H1 (cell line): Measurements from ENCODE around the gene APH1A. TPM values are rescaled to one million over a fixed set of nuclear protein-coding genes. Genes with fewer than 3 reads are reported as not detected.
A peak's percentile ranks its signal among the peaks of the same experiment; 100 is the strongest.

Source experiments
- CTCF ChIA-PET: fragments of 300-600 bp; sonication (Branson Sonifier 250); formaldehyde crosslinking; loops from one replicate; lab custom pipeline; 2021; ENCODE audit not compliant: partially characterized antibody; lab: Charles Lee
- POLR2A ChIA-PET: fragments of 300-600 bp; sonication (Branson Sonifier 250); formaldehyde crosslinking; loops from one replicate; lab custom pipeline; 2021; ENCODE audit warnings: inconsistent platforms; ENCODE audit not compliant: partially characterized antibody; lab: Charles Lee
- DNase-seq, 2 experiments: peaks; one replicate each; pipeline versions ENCODE4 v3.0.0 to v3.0.0-alpha.2; 2010 to 2022; ENCODE audit warnings: low spot score in 2 of 2, low read depth in 1 of 2, mixed read lengths in 1 of 2
- FAIRE-seq: peaks from 2 replicates; lab custom pipeline; 2011; peaks lifted over from hg19 to GRCh38; lab: Jason Lieb, UNC
- H2AFZ ChIP-seq: 2 replicates; pipeline ENCODE4 v1.8.1; 2012; ENCODE audit warnings: low read length, inconsistent platforms
- H2AK5ac ChIP-seq: 2 replicates; pipeline ENCODE4 v1.6.1; 2013; ENCODE audit warnings: low read depth, low read length
- H2BK120ac ChIP-seq: replicated peaks from 2 replicates; pipeline ENCODE3; 2013; ENCODE audit warnings: low read depth, low read length, inconsistent platforms
- H2BK12ac ChIP-seq: 2 replicates; pipeline ENCODE4 v1.6.1; 2013; ENCODE audit warnings: low read depth, low read length
- H2BK15ac ChIP-seq: 2 replicates; pipeline ENCODE4 v1.6.1; 2013; ENCODE audit warnings: low read length
- H2BK20ac ChIP-seq: 2 replicates; pipeline ENCODE4 v1.6.1; 2013; ENCODE audit warnings: low read length
- H2BK5ac ChIP-seq: 2 replicates; pipeline ENCODE4 v1.6.1; 2013; ENCODE audit warnings: low read depth, low read length
- H3K14ac ChIP-seq: 2 replicates; pipeline ENCODE4 v1.6.1; 2013; ENCODE audit warnings: inconsistent platforms; ENCODE audit not compliant: insufficient read length
- H3K18ac ChIP-seq: 2 replicates; pipeline ENCODE4 v1.6.1; 2013; ENCODE audit warnings: low read length; ENCODE audit errors: extremely low read depth
- H3K23ac ChIP-seq: 2 replicates; pipeline ENCODE4 v1.6.1; 2013; ENCODE audit warnings: inconsistent platforms; ENCODE audit not compliant: insufficient read length
- H3K23me2 ChIP-seq: 2 replicates; pipeline ENCODE4 v1.6.1; 2013; ENCODE audit warnings: low read depth, low read length
- H3K27ac ChIP-seq: 2 replicates; pipeline ENCODE4 v1.6.1; 2011; ENCODE audit warnings: low read depth, low read length, inconsistent platforms
- H3K27me3 ChIP-seq, 4 experiments: replicated peaks in 1 of 4; 1 replicate in 1 of 4; 2 replicates in 3 of 4; pipeline versions ENCODE4 v1.6.1 to v1.8.1; 2011 to 2013; ENCODE audit warnings: low read length in 3 of 4, mild to moderate bottlenecking in 3 of 4, inconsistent platforms in 2 of 4, mixed read lengths in 2 of 4, moderate library complexity in 1 of 4; ENCODE audit not compliant: control insufficient read depth in 3 of 4, insufficient read depth in 3 of 4; ENCODE audit errors: extremely low read depth in 1 of 4
- H3K36me3 ChIP-seq, 4 experiments: 2 replicates each; pipeline versions ENCODE4 v1.6.1 to v1.8.1; 2011 to 2013; ENCODE audit warnings: mild to moderate bottlenecking in 4 of 4, low read length in 3 of 4, moderate library complexity in 2 of 4, control low read depth in 1 of 4, inconsistent platforms in 1 of 4; ENCODE audit not compliant: insufficient read depth in 4 of 4, control insufficient read depth in 2 of 4
- H3K4ac ChIP-seq: replicated peaks from 2 replicates; pipeline ENCODE3; 2013; ENCODE audit warnings: low read length, low read depth, mixed read lengths, inconsistent platforms; ENCODE audit not compliant: insufficient read length
- H3K4me1 ChIP-seq, 4 experiments: replicated peaks in 1 of 4; 1 replicate in 1 of 4; 2 replicates in 3 of 4; pipeline versions ENCODE4 v1.6.1 to v1.8.1; 2011 to 2013; ENCODE audit warnings: low read length in 3 of 4, inconsistent platforms in 2 of 4, mixed read lengths in 1 of 4; ENCODE audit not compliant: insufficient read depth in 4 of 4, control insufficient read depth in 3 of 4
- H3K4me2 ChIP-seq, 2 experiments: 2 replicates each; pipeline versions ENCODE4 v1.6.1 to v1.8.1; 2011 to 2013; ENCODE audit warnings: low read depth in 2 of 2, low read length in 2 of 2, control low read depth in 1 of 2, inconsistent platforms in 1 of 2, mild to moderate bottlenecking in 1 of 2; ENCODE audit not compliant: insufficient read depth in 1 of 2
- H3K4me3 ChIP-seq, 4 experiments: fragments of 200-600, 300-600 bp in 1 of 4; sonication (generic), shearing (Covaris generic), sonication (Bioruptor Twin) in 1 of 4; 2 replicates each; pipeline versions ENCODE4 v1.5.1 to v1.8.1; 2011 to 2016; ENCODE audit warnings: low read length in 4 of 4, low read depth in 3 of 4, control low read depth in 2 of 4, inconsistent platforms in 2 of 4, mild to moderate bottlenecking in 2 of 4, mixed read lengths in 1 of 4, moderate library complexity in 1 of 4; ENCODE audit not compliant: insufficient read depth in 2 of 4; ENCODE audit errors: extremely low read depth in 1 of 4
- H3K56ac ChIP-seq: replicated peaks from 2 replicates; pipeline ENCODE3; 2013; ENCODE audit warnings: low read depth, mild to moderate bottlenecking, mixed read lengths, low read length, inconsistent platforms; ENCODE audit not compliant: insufficient read length
- H3K79me1 ChIP-seq: 2 replicates; pipeline ENCODE4 v1.6.1; 2013; ENCODE audit warnings: low read depth, low read length, control low read depth
- H3K79me2 ChIP-seq, 2 experiments: 2 replicates each; pipeline versions ENCODE4 v1.6.1 to v1.8.1; 2012 to 2013; ENCODE audit warnings: low read length in 2 of 2, mild to moderate bottlenecking in 2 of 2, inconsistent platforms in 1 of 2; ENCODE audit not compliant: insufficient read depth in 2 of 2, control insufficient read depth in 1 of 2
- H3K9ac ChIP-seq, 4 experiments: replicated peaks in 1 of 4; 1 replicate in 1 of 4; 2 replicates in 3 of 4; pipeline versions ENCODE4 v1.6.1 to v1.8.1; 2011 to 2013; ENCODE audit warnings: low read depth in 3 of 4, low read length in 3 of 4, control low read depth in 2 of 4, mild to moderate bottlenecking in 2 of 4, moderate library complexity in 2 of 4, inconsistent platforms in 1 of 4; ENCODE audit errors: extremely low read depth in 1 of 4
- H3K9me3 ChIP-seq, 2 experiments: 2 replicates each; pipeline versions ENCODE4 v1.6.1 to v1.8.1; 2012 to 2013; ENCODE audit warnings: mild to moderate bottlenecking in 2 of 2, moderate library complexity in 2 of 2, control low read depth in 1 of 2, inconsistent platforms in 1 of 2, low read depth in 1 of 2, low read length in 1 of 2, mixed read lengths in 1 of 2; ENCODE audit not compliant: insufficient read depth in 2 of 2
- H4K20me1 ChIP-seq, 2 experiments: replicated peaks in 1 of 2; 2 replicates each; pipeline versions ENCODE3 to v1.8.1; 2011 to 2013; ENCODE audit warnings: inconsistent platforms in 2 of 2, low read length in 2 of 2, mild to moderate bottlenecking in 1 of 2; ENCODE audit not compliant: insufficient read depth in 2 of 2, control insufficient read depth in 1 of 2
- H4K5ac ChIP-seq: 2 replicates; pipeline ENCODE4 v1.6.1; 2013; ENCODE audit warnings: low read length, low read depth, mixed read lengths, inconsistent platforms; ENCODE audit not compliant: insufficient read length
- H4K8ac ChIP-seq: 2 replicates; pipeline ENCODE4 v1.8.0; 2013; ENCODE audit warnings: mild to moderate bottlenecking, moderate library complexity, low read length, inconsistent platforms; ENCODE audit not compliant: insufficient read depth; ENCODE audit errors: extremely low read depth
- H4K91ac ChIP-seq: replicated peaks from 2 replicates; pipeline ENCODE3; 2013; ENCODE audit warnings: low read length, mixed read lengths, inconsistent platforms; ENCODE audit not compliant: insufficient read length
- CHD2 ChIP-seq: IDR thresholded peaks from 2 replicates; pipeline ENCODE4 v1.6.1; 2012; ENCODE audit warnings: low read length, improper control_type of control experiment
- EZH2 ChIP-seq: fragments of 200-600 bp; sonication (generic); IDR thresholded peaks from 2 replicates; pipeline ENCODE4 v1.7.1; 2012; ENCODE audit warnings: low read depth, mild to moderate bottlenecking, moderate library complexity, low read length, inconsistent platforms; ENCODE audit not compliant: severe bottlenecking
- KDM4A ChIP-seq: IDR thresholded peaks from one replicate; pipeline ENCODE4 v1.7.1; 2012; ENCODE audit warnings: low read depth, mild to moderate bottlenecking, moderate library complexity, low read length, inconsistent platforms; ENCODE audit not compliant: severe bottlenecking
- POLR2A ChIP-seq, 2 experiments: IDR thresholded peaks; 1 replicate in 1 of 2; 2 replicates in 1 of 2; pipeline ENCODE4 v1.6.1; 2011; ENCODE audit warnings: low read depth in 2 of 2, low read length in 2 of 2, mild to moderate bottlenecking in 2 of 2; ENCODE audit errors: control extremely low read depth in 1 of 2
- RNF2 ChIP-seq: fragments of 200-900, 300-1000 bp; sonication (generic); IDR thresholded peaks from 2 replicates; pipeline ENCODE4 v1.7.1; 2016; ENCODE audit warnings: borderline replicate concordance, low read depth, mild to moderate bottlenecking, antibody characterized with exemption, low read length; ENCODE audit not compliant: poor library complexity, severe bottlenecking; ENCODE audit errors: missing control alignments
- SIN3A ChIP-seq, 2 experiments: IDR thresholded peaks in 1 of 2; conservative IDR thresholded peaks in 1 of 2; 2 replicates each; pipeline ENCODE4 v1.6.1; 2011 to 2012; ENCODE audit warnings: low read length in 2 of 2, improper control_type of control experiment in 1 of 2, low read depth in 1 of 2, mild to moderate bottlenecking in 1 of 2
- SIX5 ChIP-seq: IDR thresholded peaks from 2 replicates; pipeline ENCODE4 v1.6.1; 2011; ENCODE audit warnings: mild to moderate bottlenecking, low read depth, low read length
- WGBS, 2 experiments: shearing (Covaris generic) in 1 of 2; methylation state at CpG; one replicate each; pipeline versions ENCODE4 v1.1.6 to v1.1.7; 2013 to 2015; ENCODE audit warnings: low lambda C conversion rate in 2 of 2, mixed read lengths in 2 of 2, inconsistent platforms in 1 of 2, low coverage in 1 of 2, missing lambda C conversion rate in 1 of 2; ENCODE audit not compliant: insufficient replicate concordance in 2 of 2, insufficient coverage in 1 of 2, insufficient read length in 1 of 2; ENCODE audit errors: extremely low coverage in 1 of 2, missing lambda C conversion rate in 1 of 2; 5-methylcytosine and 5-hydroxymethylcytosine counted together
- polyA plus RNA-seq, 7 experiments: library from polyadenylated mRNA; depleted of rRNA in 3 of 7; stranded (reverse) in 5 of 7; unstranded in 2 of 7; fragments of >200 nt in 5 of 7; fragments of 200-250 nt in 2 of 7; gene quantifications; 1 replicate in 5 of 7; 2 replicates in 1 of 7; 4 replicates in 1 of 7; pipeline versions ENCODE4 v1.2.1 to v1.2.3, GENCODE V29; 2011 to 2013; ENCODE audit warnings: missing spikeins in 2 of 7, mixed read lengths in 2 of 7
- total RNA-seq: library from RNA; stranded (reverse); fragmentation: NEBNext Ultra II Directional; extraction: Animal tissue kit (Norgen Biotek cat#: 25700); gene quantifications from 2 replicates; pipeline ENCODE4 v1.2.1, GENCODE V29; 2021

Gene APH1A
- total and polyA plus RNA-seq, 2 of the 8 experiments (the other 6 are each of a cell fraction or from before 2014, with no cell fraction given) = 111 to 183 TPM

- POLR2A ChIA-PET = interaction anchor here (1.0 to 19.4 kb wide), 7 partner anchors 9 to 292 kb away, joined by 3 to 535 read pairs (median 6); partner anchors contain the start of genes ADAMTSL4, APH1A, C1orf54 and CIART
- Histone ChIP-seq H2BK5ac (no peak overlapping the region), H2AFZ (no peak overlapping the region), H2BK120ac (no peak overlapping the region), H3K23me2 (peaks cover 33% of the 10 kb centered on the region), H4K5ac (no peak overlapping the region), H4K20me1 (no peaks in the 10 kb centered on the region), H3K23ac (no peak overlapping the region), H3K27ac (no peak overlapping the region), H3K4me2 (no peak overlapping the region), H3K36me3 (peaks cover 24 to 49% (median 40%) of the 10 kb centered on the region in 4 experiments), H3K79me1 (peaks cover 5% of the 10 kb centered on the region; the same call in 1 of the 2 replicates), H2BK15ac (no peak overlapping the region; the same call in 1 of the 2 replicates), H4K8ac (no peak overlapping the region; the same call in none of the 2 replicates), H2BK12ac (no peak overlapping the region), H3K4me1 (peaks cover 0 to 12% (median 11%) of the 10 kb centered on the region in 4 experiments; a peak in 6 of 7 replicates), H3K18ac (no peak overlapping the region), H3K14ac (no peak overlapping the region), H3K4ac (no peak overlapping the region), H3K56ac (no peak overlapping the region), H2AK5ac (no peak overlapping the region), H3K9me3 (no peaks in the 10 kb centered on the region), H3K79me2 (peaks cover 4 to 25% of the 10 kb centered on the region in 2 experiments), H2BK20ac (no peak overlapping the region), H3K4me3 (no peak overlapping the region), H3K27me3 (no peaks in the 10 kb centered on the region), H3K9ac (no peak overlapping the region), H4K91ac (no peak overlapping the region)
- 98% methylated on average over 6 of the region's 6 CpGs; no CpG with 5 or more reads in 1 of the 2 experiments for WGBS, 2 experiments
- DNase-seq (no peak), FAIRE-seq (no peak)
- TF ChIP-seq SIN3A (conservative IDR thresholded peaks at IDR 0.05 in 1 of 2, IDR thresholded peaks at IDR 0.05 in 1 of 2; ENCODE audit: low read depth in 1 of 2, low read length in 2 of 2) (no peak), EZH2 (no peak), RNF2 (no peak), CHD2 (no peak), KDM4A (no peak), SIX5 (no peak), POLR2A (IDR thresholded peaks at IDR 0.05; ENCODE audit: control extremely low read depth in 1 of 2, low read depth in 2 of 2, low read length in 2 of 2) (peak in 1 of 2 experiments; percentile 18; a peak in 2 of 3 replicates)
- CTCF ChIA-PET = interaction anchor here (1.1 to 17.5 kb wide), 2 partner anchors 14 to 34 kb away, joined by 3 to 326 read pairs; partner anchors contain the start of genes APH1A, C1orf54 and CIART
Observed at GRCh38 chr1:150261367-150261766, 7.4 kb downstream of the APH1A start.
